HG03280 (cell line): ENCODE results near the gene ATP8A2.

Experiments used
- ATAC-seq: cut with Tn5 transposase; IDR thresholded peaks from one replicate; pipeline ENCODE4 v1.9.1; 2021; ENCODE audit warnings: mild to moderate bottlenecking, moderate library complexity; ENCODE audit not compliant: unreplicated experiment

The ATP8A2 gene

DNA sequence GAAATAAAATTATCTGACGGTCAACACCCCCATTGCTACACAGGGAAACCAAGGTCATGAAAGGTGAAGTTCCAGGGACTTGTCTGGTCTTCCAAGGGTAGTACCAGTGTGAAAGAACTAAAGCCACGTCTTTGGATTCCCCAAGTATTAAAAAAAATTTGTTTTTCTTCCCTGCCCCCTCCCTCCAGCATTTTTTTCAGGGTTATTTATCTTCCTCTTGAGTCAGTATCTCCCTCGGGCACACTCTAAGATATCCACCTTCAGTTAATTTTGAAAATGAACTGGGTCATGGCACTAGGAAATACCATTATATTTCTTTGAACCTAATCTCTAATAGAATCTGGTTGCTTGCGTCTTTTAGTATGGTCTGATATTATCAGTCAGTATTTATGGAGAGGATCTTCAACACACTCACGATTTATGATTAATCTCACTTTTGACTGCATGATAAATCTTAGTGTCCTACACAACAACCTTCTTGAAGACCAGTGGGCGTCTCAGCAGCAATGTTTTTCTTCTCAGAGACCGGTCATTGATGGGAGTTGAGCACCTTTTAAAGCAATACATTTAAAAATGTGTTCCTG, 9.1 kb downstream of the ATP8A2 start:
- no peak for ATAC-seq

DNA sequence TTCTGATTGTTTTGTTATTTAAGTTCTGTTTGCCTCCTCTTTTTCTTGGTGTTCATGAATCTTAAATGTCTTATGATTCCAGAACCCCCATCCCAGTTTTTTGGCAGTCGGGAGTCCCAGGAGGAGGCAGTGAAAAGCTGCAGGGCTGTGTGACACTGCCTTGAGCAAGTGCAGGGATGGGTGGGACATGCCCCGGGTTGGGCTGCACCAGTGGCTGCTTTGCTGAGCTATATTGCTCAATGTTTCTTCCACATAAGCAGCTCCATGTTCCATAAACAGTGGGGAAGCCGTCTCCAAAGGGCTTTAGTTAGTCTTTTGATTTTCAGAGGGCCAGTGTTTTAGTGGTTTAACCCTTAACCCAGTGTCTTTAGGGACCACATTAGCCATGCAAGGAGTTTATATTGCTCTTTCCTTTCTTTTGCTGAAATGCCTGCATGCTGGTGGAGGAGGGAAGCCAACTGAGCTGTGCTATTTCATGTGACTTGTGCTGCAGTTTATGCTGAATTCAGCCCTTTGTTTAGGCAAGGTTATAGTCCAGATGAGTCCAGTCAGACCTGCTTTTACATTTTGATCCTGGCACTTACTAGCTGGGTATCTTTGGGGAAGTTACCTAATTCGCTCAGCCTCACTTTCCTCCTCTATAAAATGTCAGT, 13.1 kb downstream of the ATP8A2 start:
- ATAC-seq, result no peak

DNA sequence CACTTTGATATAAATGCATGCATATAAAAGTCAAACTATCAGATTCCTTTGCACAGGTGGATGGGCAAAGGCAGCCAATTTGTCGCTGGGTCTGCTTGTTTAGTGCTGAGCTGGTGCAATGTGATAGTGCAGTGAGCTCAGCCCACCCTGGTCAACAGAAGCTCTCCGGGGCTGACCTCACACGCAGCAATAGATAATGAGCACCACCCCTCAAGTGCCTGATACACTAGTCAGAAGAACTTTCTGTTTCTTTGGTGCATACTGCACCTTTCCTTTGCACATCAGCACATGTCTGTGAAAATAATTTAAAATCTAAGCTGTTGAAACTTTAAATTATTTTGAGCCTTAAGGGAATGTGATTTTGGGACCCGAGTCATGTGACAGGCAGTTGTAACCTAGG, 20.2 kb downstream of the ATP8A2 start:
- ATAC-seq, result no peak

- ATAC-seq, result no peak
These were observed 22.8 kb downstream of the ATP8A2 start for GRCh38 chr13:25394402-25395060.

GRCh38 chr13:25397763-25398162, 26.0 kb downstream of the ATP8A2 start:
- ATAC-seq, result no peak

DNA sequence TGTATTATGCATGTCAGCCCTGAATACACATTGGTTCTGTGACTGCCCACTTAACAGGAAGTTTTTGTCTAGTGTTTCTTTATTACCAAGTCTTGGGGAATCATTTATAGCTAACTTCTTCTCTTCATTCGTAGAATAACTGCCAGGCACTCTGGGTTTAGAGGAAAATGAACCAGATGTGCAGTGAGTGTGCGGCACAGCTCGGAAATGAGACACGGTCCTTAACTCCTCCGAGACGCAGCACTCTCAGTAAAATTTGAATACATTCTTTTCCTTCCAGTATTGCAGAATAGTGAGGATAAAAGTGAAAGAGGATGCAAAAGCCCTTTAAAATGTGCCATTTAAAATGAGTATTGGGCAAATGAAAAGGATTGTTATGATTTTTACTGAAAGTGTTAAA, 29.2 kb downstream of the ATP8A2 start:
- ATAC-seq, result no peak

DNA sequence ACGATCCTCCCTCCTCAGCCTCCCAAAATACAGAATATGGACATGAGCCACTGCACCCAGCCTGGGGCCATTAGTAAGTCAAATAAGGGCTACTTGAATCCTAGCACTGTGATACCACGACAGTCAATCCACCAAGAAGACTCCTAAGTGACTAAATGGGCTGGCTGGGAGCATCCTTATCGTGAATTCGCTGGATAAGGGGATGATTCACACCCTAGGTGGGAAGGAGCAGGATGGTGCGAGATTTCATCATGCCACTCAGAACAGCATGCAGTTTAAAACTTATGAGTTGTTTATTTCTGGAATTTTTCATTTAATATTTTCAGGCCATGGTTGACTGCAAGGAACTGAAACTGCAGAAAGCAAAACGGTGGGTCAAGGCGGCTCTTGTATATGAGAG, 30.2 kb downstream of the ATP8A2 start:
- no peak for ATAC-seq

DNA sequence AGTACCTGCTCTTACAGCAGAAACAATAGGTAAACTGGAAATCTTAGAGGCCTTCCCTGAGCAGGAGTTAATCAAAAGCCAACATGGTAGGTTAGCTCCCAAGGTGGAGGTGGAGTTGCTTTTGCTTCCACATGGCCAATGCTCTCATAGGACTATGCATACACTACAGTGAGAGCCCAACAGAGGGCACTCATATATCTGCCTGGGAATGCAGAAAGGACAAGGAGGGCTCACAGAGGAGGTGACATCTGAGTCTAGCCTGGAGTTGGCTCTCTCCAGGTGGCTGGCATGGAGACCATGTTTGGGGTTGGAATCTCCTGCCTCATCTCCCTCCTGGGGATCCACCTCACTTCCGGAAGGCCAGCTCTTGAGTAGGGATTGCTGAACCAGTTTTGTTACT, 34.6 kb downstream of the ATP8A2 start:
- no peak for ATAC-seq

GRCh38 chr13:25409938-25410337, 38.2 kb downstream of the ATP8A2 start:
- ATAC-seq, result no peak

DNA sequence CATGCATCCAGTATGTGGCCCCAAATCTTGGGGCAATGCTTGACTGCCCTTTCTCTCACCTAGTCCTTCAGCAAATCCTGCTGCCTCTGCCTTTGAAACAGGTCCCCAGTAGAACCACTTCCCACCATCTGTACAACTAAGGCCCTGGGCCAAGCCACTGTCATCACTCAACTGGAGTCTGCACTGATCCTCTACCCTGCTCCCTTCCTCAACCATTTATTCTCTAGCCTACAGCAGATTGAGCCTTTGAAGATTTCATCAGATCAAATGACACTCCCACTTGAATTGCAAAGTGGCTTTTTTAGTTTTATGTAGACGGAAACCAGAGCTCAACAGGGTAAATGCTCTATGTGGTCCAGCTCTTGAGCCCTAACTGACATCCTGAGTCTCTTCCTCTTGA, 43.5 kb downstream of the ATP8A2 start:
- ATAC-seq, result no peak

DNA sequence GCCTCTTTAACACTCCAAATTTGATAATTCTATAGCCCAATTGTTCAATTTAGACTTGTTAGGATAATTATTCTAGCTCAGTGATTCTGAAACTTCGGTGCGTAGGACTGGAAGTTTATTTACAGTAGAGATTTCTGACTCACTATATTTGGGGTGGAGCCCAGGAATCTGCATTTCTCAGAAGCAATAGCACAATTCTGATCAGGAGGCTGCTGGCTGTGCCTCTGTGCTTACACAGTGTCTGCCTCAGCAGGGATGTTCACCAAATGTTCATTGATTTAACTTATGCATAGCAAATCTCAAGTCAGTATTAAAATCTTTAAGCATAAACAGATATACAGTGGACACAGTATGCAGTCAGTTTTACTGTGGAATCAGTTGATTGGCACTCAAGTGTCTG, 45.8 kb downstream of the ATP8A2 start:
- ATAC-seq, result no peak

- ATAC-seq, result no peak
These were observed 48.4 kb downstream of the ATP8A2 start for GRCh38 chr13:25420161-25420560.

GRCh38 chr13:25421612-25422011, 49.8 kb downstream of the ATP8A2 start:
- ATAC-seq, result no peak

- no peak for ATAC-seq
These were observed 50.4 kb downstream of the ATP8A2 start for GRCh38 chr13:25422153-25422552.

DNA sequence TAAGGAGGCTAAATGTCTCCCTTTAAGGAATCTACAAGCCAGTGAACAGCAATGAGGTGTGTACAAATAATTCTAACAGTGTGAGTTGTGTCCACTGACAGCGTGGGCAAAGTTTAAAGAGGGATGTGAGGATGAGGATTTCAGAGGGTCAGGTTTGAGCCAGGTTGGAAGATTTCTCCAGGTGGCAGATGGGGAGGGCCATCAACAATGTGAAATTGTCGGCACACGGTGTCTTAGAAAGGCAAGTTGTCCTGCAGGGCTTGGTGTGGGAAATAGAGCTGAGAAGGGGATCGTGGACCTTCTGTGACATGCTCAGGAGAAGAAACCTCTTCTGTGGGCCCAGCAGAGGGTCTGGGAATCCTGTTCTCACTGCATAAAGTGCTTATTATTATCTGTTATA, 52.1 kb downstream of the ATP8A2 start:
- no peak for ATAC-seq

- no peak for ATAC-seq
These were observed 57.7 kb downstream of the ATP8A2 start for GRCh38 chr13:25429466-25429865.

- no peak for ATAC-seq
These were observed 60.9 kb downstream of the ATP8A2 start for GRCh38 chr13:25432691-25433090.

DNA sequence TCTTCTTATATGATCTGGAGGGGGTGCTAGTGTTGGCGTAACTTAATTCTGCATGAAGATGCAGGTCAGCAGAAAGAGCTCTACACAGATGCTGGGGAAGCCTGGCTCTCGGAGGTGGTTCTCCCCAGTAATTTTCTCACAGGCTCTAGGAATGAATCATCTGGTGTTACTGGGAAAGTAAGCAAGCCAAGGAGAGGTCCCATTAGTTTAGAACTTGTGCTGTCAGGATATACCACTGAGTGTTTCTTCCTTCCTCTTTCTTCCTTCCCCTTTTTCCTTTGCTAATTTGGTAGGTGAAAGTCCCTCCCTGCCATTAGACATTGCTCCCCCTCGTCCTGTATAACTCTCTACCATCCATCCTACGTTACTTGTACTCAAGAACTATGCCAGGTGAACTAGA, 68.3 kb downstream of the ATP8A2 start:
- no peak for ATAC-seq

DNA sequence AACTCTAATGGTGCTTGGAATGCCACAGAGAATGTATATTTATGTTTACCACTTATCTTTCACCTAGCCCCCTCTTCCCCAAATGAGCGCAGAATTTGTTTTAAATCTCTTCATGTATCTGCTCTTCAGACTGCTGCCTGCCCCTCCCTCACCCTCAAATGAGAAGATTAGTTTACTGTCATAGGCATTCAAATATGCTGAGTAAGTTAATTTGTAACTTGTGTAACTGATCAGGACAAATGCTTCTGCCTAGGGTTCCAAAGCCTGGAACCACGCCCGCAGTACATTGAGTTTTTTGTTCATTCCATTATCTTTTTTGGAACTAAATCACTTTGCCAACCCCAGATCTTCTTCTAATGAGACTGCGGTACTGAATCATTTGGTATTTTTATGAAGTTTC, 74.5 kb downstream of the ATP8A2 start:
- no peak for ATAC-seq

DNA sequence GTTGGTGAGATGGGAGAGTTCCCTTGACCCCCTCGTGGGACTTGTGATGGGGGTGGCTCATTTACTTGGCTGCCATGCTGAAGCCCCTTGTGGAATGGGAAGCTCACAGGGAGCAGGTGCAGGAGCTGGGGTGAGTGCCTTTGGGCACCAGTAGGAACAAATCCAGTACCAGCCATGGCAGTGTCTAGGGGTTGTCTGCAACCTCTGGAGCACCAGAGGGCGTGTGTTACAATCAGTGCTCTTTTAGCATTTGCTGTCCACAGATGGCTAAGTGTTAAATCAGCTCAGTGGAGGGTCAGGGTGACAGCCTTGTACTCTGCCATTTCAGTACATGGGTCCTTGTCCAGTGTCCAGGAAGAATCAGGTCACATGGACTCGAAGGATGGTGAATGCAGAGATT, 75.6 kb downstream of the ATP8A2 start:
- ATAC-seq, result no peak

DNA sequence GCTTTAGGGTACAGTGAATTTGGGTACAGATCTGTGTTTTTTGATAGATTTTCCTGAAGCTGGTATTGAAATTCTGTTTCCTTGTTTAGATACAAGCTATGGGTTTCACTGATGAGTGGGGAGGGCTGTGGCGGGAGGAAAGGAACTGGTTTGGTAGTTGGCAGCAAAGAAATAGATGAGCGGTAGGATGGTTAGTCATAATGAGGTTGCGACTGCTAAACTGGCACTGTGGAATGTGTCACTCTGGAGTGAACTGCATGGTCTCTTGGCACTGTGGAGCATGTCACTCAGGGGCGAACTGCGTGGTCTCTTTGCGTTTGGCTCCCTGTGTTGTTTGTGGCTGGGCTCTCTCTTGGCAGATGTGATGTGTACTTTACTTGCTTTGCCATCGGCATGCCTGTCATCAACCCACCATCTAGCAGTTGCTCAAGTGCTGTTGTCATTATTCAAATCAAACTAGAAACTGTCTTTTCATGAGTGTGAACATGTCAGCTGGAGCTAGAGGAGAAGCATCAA, 82.1 kb downstream of the ATP8A2 start:
- ATAC-seq, result no peak

DNA sequence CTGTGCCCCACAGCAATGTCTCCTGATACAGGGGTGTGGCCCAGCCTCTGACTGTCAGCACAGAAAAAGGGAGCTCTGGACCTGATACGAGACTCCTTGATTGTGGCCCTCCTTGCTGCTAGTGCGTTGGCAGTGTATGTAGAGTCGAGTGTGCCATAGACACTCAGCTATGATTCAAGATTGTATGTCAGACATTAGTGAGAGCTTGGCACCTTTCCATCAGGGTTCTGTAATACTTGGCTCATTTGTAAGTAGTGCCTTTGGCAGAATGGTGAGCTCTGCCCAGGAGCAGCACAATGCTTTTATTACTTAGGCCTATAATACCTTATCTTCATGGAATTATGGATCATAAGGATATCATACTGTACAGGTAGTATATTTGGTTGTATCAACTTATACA, 83.4 kb downstream of the ATP8A2 start:
- no peak for ATAC-seq
